Fibroblast of upper back skin (primary cell): ENCODE measurements around the gene CNOT2.

ENCODE experiments used
- DNase-seq: peaks from one replicate; pipeline ENCODE4 v3.0.0-alpha.2; 2013

Gene CNOT2

GRCh38 chr12:70307868-70308267 lies 64.6 kb downstream of the CNOT2 start:
- DNase-seq = no peak

GRCh38 chr12:70309348-70309747 lies 66.1 kb downstream of the CNOT2 start:
- DNase-seq = no peak

- DNase-seq = no peak
Observed at GRCh38 chr12:70314145-70314544, 70.9 kb downstream of the CNOT2 start.

GRCh38 chr12:70317781-70318180 lies 74.5 kb downstream of the CNOT2 start:
- DNase-seq = no peak

GRCh38 chr12:70319605-70320004 lies 76.4 kb downstream of the CNOT2 start:
- no peak for DNase-seq

- DNase-seq = no peak
Observed at GRCh38 chr12:70321191-70321590, 78.0 kb downstream of the CNOT2 start.

- no peak for DNase-seq
Observed at GRCh38 chr12:70327541-70327940, 84.3 kb downstream of the CNOT2 start.

GRCh38 chr12:70329728-70330127 lies 86.5 kb downstream of the CNOT2 start:
- DNase-seq = no peak

- DNase-seq = no peak
Observed at GRCh38 chr12:70330158-70330557, 86.9 kb downstream of the CNOT2 start.

GRCh38 chr12:70332236-70332635 lies 89.0 kb downstream of the CNOT2 start:
- no peak for DNase-seq

GRCh38 chr12:70334742-70335141 lies 91.5 kb downstream of the CNOT2 start:
- DNase-seq = no peak

GRCh38 chr12:70338531-70338930 lies 95.3 kb downstream of the CNOT2 start:
- DNase-seq = peak; percentile 22

GRCh38 chr12:70351076-70351475 lies 107.8 kb downstream of the CNOT2 start:
- DNase-seq = no peak

GRCh38 chr12:70353780-70354660 lies 110.8 kb downstream of the CNOT2 start:
- DNase-seq = no peak

GRCh38 chr12:70354787-70355186 lies 111.6 kb downstream of the CNOT2 start:
- DNase-seq = no peak

- DNase-seq = no peak
Observed at GRCh38 chr12:70355972-70356371, 112.7 kb downstream of the CNOT2 start.

- DNase-seq = no peak
Observed at GRCh38 chr12:70359458-70360197, 116.4 kb downstream of the CNOT2 start.

GRCh38 chr12:70360218-70360617 lies 117.0 kb downstream of the CNOT2 start:
- no peak for DNase-seq

GRCh38 chr12:70364695-70365397 lies 121.6 kb downstream of the CNOT2 start:
- DNase-seq = no peak

GRCh38 chr12:70365398-70365647 lies 122.1 kb downstream of the CNOT2 start:
- no peak for DNase-seq

- peak; percentile 40 for DNase-seq
Observed at GRCh38 chr12:70365648-70366518, 122.7 kb downstream of the CNOT2 start, which contains the start of gene KCNMB4. Gene KCNMB4 (plus strand): TSS chr12:70366290. CDS start chr12:70366735, 445 bp downstream.

- DNase-seq = no peak
Observed at GRCh38 chr12:70366581-70367257, 123.5 kb downstream of the CNOT2 start.
